ENCODE results near the gene CREB1.

DNA sequence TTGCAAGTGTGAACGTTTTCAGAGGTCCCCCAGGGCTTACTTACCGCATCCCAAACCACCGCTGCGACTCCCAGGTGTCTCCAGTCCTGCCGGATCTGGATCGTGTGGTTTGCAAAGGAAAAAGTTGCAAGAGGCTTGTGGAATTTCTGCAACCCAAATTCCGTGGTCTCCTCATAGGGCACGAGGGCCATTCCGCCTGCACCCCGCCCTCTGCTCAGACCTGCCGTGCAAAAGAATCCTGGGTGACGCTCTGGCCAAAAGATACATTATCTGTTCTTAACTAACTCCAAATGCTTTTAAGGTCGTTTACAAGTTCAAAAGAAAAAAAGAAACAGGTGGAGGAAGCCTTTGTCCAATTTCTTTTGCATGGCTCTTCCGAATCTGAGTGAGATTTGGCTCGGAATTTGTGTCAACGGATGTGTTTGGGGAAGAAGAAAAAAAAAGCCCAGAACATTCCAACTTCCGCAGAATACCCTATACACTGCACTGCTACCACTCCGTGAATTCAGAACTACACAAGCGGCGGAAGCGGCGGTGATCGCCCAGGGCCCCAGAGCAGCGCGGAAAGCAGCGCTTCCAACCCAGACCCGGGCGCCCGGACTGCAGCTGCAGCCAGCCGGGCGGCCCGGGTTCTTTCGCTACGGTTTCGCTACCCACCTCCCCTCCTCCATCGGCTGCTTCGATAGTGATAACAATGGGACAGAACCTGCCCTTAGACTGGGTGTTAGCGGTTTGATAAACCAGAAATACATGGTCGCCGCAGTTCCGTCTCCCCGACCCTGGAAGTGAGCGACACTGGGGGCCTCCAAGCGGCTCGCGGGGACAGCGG is 94.6 kb downstream of the CREB1 start:
- TF ChIP-seq, protein P1, sequence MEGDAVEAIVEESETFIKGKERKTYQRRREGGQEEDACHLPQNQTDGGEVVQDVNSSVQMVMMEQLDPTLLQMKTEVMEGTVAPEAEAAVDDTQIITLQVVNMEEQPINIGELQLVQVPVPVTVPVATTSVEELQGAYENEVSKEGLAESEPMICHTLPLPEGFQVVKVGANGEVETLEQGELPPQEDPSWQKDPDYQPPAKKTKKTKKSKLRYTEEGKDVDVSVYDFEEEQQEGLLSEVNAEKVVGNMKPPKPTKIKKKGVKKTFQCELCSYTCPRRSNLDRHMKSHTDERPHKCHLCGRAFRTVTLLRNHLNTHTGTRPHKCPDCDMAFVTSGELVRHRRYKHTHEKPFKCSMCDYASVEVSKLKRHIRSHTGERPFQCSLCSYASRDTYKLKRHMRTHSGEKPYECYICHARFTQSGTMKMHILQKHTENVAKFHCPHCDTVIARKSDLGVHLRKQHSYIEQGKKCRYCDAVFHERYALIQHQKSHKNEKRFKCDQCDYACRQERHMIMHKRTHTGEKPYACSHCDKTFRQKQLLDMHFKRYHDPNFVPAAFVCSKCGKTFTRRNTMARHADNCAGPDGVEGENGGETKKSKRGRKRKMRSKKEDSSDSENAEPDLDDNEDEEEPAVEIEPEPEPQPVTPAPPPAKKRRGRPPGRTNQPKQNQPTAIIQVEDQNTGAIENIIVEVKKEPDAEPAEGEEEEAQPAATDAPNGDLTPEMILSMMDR (IDR thresholded peaks at IDR 0.05) = no peak
- TF ChIP-seq POLR2AphosphoS5 (IDR thresholded peaks at IDR 0.05; ENCODE audit: low read depth, low read length) (peak; percentile 39; the same call in 1 of the 2 replicates), CHD2 (IDR thresholded peaks at IDR 0.05; ENCODE audit: low read length, partially characterized antibody) (no peak), GABPA (IDR thresholded peaks at IDR 0.05; ENCODE audit: low read depth) (peak; percentile 47), GATA2 (CRISPR knock-in tag; IDR thresholded peaks at IDR 0.05) (no peak), MXI1 (IDR thresholded peaks at IDR 0.05; ENCODE audit: low read depth, low read length) (peak; percentile 60), EZH2phosphoT487 (IDR thresholded peaks at IDR 0.05; ENCODE audit: borderline replicate concordance, low read depth) (no peak), JUND (IDR thresholded peaks at IDR 0.05) (no peak), SMC3 (IDR thresholded peaks at IDR 0.05; ENCODE audit: low read depth, low read length) (0 out of 2 replicates have a peak, but pooled peaks have one; percentile 11)
- TF ChIP-seq, protein P2, sequence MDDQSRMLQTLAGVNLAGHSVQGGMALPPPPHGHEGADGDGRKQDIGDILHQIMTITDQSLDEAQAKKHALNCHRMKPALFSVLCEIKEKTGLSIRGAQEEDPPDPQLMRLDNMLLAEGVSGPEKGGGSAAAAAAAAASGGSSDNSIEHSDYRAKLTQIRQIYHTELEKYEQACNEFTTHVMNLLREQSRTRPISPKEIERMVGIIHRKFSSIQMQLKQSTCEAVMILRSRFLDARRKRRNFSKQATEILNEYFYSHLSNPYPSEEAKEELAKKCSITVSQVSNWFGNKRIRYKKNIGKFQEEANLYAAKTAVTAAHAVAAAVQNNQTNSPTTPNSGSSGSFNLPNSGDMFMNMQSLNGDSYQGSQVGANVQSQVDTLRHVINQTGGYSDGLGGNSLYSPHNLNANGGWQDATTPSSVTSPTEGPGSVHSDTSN (IDR thresholded peaks at IDR 0.05) = no peak
- TF ChIP-seq, protein P3, sequence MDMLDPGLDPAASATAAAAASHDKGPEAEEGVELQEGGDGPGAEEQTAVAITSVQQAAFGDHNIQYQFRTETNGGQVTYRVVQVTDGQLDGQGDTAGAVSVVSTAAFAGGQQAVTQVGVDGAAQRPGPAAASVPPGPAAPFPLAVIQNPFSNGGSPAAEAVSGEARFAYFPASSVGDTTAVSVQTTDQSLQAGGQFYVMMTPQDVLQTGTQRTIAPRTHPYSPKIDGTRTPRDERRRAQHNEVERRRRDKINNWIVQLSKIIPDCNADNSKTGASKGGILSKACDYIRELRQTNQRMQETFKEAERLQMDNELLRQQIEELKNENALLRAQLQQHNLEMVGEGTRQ (IDR thresholded peaks at IDR 0.05; ENCODE audit: borderline replicate concordance, low read depth, low read length) = no peak
- TF ChIP-seq, protein P4, sequence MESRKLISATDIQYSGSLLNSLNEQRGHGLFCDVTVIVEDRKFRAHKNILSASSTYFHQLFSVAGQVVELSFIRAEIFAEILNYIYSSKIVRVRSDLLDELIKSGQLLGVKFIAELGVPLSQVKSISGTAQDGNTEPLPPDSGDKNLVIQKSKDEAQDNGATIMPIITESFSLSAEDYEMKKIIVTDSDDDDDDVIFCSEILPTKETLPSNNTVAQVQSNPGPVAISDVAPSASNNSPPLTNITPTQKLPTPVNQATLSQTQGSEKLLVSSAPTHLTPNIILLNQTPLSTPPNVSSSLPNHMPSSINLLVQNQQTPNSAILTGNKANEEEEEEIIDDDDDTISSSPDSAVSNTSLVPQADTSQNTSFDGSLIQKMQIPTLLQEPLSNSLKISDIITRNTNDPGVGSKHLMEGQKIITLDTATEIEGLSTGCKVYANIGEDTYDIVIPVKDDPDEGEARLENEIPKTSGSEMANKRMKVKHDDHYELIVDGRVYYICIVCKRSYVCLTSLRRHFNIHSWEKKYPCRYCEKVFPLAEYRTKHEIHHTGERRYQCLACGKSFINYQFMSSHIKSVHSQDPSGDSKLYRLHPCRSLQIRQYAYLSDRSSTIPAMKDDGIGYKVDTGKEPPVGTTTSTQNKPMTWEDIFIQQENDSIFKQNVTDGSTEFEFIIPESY (IDR thresholded peaks at IDR 0.05; ENCODE audit: borderline replicate concordance, low read depth) = no peak
- TF ChIP-seq, protein P5, sequence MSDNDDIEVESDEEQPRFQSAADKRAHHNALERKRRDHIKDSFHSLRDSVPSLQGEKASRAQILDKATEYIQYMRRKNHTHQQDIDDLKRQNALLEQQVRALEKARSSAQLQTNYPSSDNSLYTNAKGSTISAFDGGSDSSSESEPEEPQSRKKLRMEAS (IDR thresholded peaks at IDR 0.05; ENCODE audit: low read depth) = no peak; the same call in 1 of the 2 replicates

Measured in SK-N-SH (cell line).